RWPE1 (cell line): ENCODE measurements around the gene ALDH2.
"Not testable (repeated sequence)": the region's sequence is repeated elsewhere in the genome, so short reads cannot be mapped to it uniquely, and the experiment has no call there.

ENCODE experiments used
- CTCF ChIA-PET: fragments of 350-600 bp; sonication (Branson Sonifier 250); formaldehyde crosslinking; extraction: SDS; loops from one replicate; lab custom pipeline; 2021; lab: Yijun Ruan, JAX
- POLR2A ChIA-PET: fragments of 400-600 bp; formaldehyde crosslinking; extraction: SDS; loops from one replicate; lab custom pipeline; 2020; ENCODE audit warnings: antibody characterized with exemption; ENCODE audit not compliant: low non-redundant PET; lab: Yijun Ruan, JAX
- DNase-seq: peaks from one replicate; pipeline ENCODE4 v3.0.0; 2012; ENCODE audit warnings: low spot score
- H3K27ac ChIP-seq: fragments of 450-650 bp; 2 replicates; pipeline ENCODE4 v1.5.1; 2017
- TF ChIP-seq, protein P1 (sequence below): fragments of 450-650 bp; conservative IDR thresholded peaks from 2 replicates; pipeline ENCODE4 v1.5.1; 2017; ENCODE audit warnings: low read depth, mild to moderate bottlenecking

ALDH2 gene

DNA sequence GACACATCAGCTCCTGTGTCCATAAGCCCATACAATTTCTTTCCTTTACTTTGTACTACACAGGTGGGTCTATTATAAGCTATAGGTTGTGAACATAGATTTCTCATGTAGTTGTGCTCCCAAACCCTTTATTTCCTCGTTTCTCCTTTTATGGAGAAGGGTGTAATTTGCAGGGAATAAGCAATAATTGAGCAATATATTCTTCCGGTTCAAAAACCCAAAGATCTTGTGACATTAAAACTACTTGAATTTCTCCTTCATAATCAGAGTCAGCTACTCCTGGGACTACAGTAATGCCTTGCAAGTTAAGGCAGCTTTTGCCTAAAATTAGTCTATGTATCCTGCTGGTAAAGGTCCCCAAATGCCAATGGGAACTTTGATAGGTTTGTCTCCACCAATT, 56.2 kb downstream of the ALDH2 start:
- TF ChIP-seq, protein P1, sequence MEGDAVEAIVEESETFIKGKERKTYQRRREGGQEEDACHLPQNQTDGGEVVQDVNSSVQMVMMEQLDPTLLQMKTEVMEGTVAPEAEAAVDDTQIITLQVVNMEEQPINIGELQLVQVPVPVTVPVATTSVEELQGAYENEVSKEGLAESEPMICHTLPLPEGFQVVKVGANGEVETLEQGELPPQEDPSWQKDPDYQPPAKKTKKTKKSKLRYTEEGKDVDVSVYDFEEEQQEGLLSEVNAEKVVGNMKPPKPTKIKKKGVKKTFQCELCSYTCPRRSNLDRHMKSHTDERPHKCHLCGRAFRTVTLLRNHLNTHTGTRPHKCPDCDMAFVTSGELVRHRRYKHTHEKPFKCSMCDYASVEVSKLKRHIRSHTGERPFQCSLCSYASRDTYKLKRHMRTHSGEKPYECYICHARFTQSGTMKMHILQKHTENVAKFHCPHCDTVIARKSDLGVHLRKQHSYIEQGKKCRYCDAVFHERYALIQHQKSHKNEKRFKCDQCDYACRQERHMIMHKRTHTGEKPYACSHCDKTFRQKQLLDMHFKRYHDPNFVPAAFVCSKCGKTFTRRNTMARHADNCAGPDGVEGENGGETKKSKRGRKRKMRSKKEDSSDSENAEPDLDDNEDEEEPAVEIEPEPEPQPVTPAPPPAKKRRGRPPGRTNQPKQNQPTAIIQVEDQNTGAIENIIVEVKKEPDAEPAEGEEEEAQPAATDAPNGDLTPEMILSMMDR: no peak
- DNase-seq: no peak
- ChIA-PET CTCF (interaction anchor here (0.6 kb wide), 1 partner anchor 35 kb away, joined by 3 read pairs; no protein-coding TSS in a partner anchor), POLR2A (no interaction called here)
- no peak overlapping the region for H3K27ac ChIP-seq

GRCh38 chr12:111823891-111824290, 57.2 kb downstream of the ALDH2 start:
- ChIA-PET CTCF (no interaction called here), POLR2A (no interaction called here)
- TF ChIP-seq, protein P1: no peak
- H3K27ac ChIP-seq: no peak overlapping the region
- no peak for DNase-seq

DNA sequence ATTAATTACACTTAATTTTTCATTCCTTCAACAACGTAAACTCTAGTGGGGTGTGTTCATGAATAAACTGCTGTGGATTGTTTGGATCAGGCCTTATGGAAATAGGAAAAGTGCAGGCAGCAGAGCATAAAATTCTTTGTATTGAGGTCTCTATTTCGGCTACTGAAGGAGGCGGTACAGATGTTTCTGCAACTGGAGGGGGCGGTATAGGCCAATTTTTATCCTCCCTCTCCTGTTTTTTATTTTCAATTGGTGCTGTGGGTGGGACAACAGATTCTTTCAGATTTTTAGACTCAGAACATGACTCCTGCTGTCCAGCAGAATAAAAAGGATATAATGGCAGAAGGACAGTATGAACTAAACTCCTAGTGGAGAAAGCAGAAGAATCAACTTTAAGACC, 57.6 kb downstream of the ALDH2 start:
- DNase-seq, H3K27ac ChIP-seq, POLR2A ChIA-PET: not testable (repeated sequence)
- TF ChIP-seq, protein P1: peak; percentile 20
- CTCF ChIA-PET: interaction anchor here (0.6 kb wide), 1 partner anchor 21 kb away, joined by 3 read pairs; no protein-coding TSS in a partner anchor

- H3K27ac ChIP-seq: no peak overlapping the region
- no peak for DNase-seq
- POLR2A ChIA-PET: no interaction called here
- CTCF ChIA-PET: interaction anchor here (2.1 kb wide), 1 partner anchor 12 kb away, joined by 6 read pairs; no protein-coding TSS in a partner anchor
- TF ChIP-seq, protein P1: no peak
Measured at GRCh38 chr12:111825509-111825908, 58.8 kb downstream of the ALDH2 start.

- POLR2A ChIA-PET: no interaction called here
Measured at GRCh38 chr12:111826316-111826715, 59.6 kb downstream of the ALDH2 start.

GRCh38 chr12:111826992-111827391, 60.3 kb downstream of the ALDH2 start:
- no peak for DNase-seq
- CTCF ChIA-PET: interaction anchor here (0.6 to 2.1 kb wide), 3 partner anchors 11 to 35 kb away, joined by 5 to 6 read pairs (median 5); no protein-coding TSS in a partner anchor
- TF ChIP-seq, protein P1: no peak
- POLR2A ChIA-PET: no interaction called here
- no peak overlapping the region for H3K27ac ChIP-seq

More at GRCh38 chr12:111826316-111826715, 59.6 kb downstream of the ALDH2 start:
- CTCF ChIA-PET: interaction anchor here (0.6 to 2.1 kb wide), 2 partner anchors 13 to 24 kb away, joined by 6 read pairs; no protein-coding TSS in a partner anchor
- no peak for DNase-seq
- H3K27ac ChIP-seq: no peak overlapping the region
- TF ChIP-seq, protein P1: no peak
